Measurements from ENCODE around the gene PXMP4. TPM values are rescaled to one million over a fixed set of nuclear protein-coding genes. Genes with fewer than 3 reads are reported as not detected.

PXMP4 gene
- total and polyA plus RNA-seq, 9 of the 15 experiments (the other 6 are each of a cell fraction or from before 2014, with no cell fraction given): 4.8 to 29.1 (median 6.8) TPM

GRCh38 chr20:33658929-33659328 is 61.2 kb downstream of the PXMP4 start:
- no peak overlapping the region for H3K4me2 ChIP-seq (ENCODE audit: insufficient read depth, low read length)
- H2AFZ ChIP-seq (ENCODE audit: low read depth, low read length): no peak overlapping the region
- WGBS (ENCODE audit: insufficient coverage, low coverage, missing lambda C conversion rate): 94% methylated on average over 3 of the region's 4 CpGs
- H4K20me1 ChIP-seq (replicated peaks; ENCODE audit: control insufficient read depth, insufficient read depth, low read length): peaks cover 15% of the 10 kb centered on the region; the same call in 1 of the 2 replicates
- peaks cover 18% of the 10 kb centered on the region for H3K79me2 ChIP-seq (ENCODE audit: control insufficient read depth, insufficient read depth, low read length)
- H3K27ac ChIP-seq (ENCODE audit: extremely low read depth, low read depth, low read length): no peak overlapping the region
- in situ Hi-C loops (cut with MboI): loop anchor here (10.0 kb wide), 1 partner anchor 244 kb away; no protein-coding TSS in a partner anchor
- no TSS peak for BruUV-seq (replicated peaks)
- H3K9me3 ChIP-seq (replicated peaks; ENCODE audit: control insufficient read depth, insufficient read depth, low read depth, low read length): no peaks in the 10 kb centered on the region
- intact Hi-C loops (cut with micrococcal nuclease): no loop called here
- no peak overlapping the region for H3K4me3 ChIP-seq
- FAIRE-seq (no peak), ATAC-seq (no peak), DNase-seq (ENCODE audit: extremely low read depth in 1 of 4, low spot score in 3 of 4) (no peak)
- no peaks in the 10 kb centered on the region for H3K27me3 ChIP-seq (ENCODE audit: control insufficient read depth in 2 of 2, insufficient read depth in 2 of 2, low read length in 2 of 2)
- no peaks in the 10 kb centered on the region for H3K9me1 ChIP-seq (ENCODE audit: control insufficient read depth, insufficient read depth, low read length)
- ChIA-PET POLR2A (no interaction called here), CTCF (ENCODE audit: low intra/inter-chr PET ratio) (no interaction called here)
- H3K4me1 ChIP-seq (replicated peaks in 1 of 2; ENCODE audit: control insufficient read depth in 2 of 2, insufficient read depth in 2 of 2, low read length in 2 of 2): peaks cover 10 to 51% of the 10 kb centered on the region in 2 experiments; a peak in 4 of 5 replicates
- TF ChIP-seq NFYB (IDR thresholded peaks at IDR 0.05; ENCODE audit: extremely low read depth, insufficient read length): no peak
- 0 out of 2 replicates have a peak, but pooled peaks have one; percentile 21 for TF ChIP-seq RBFOX2 (IDR thresholded peaks at IDR 0.05; ENCODE audit: low read depth, low read length)
- 0 out of 4 replicates have a peak overlapping the region, but pooled peaks of 1 of the 2 experiments have one; percentile 7 for H3K9ac ChIP-seq (ENCODE audit: insufficient read depth in 1 of 2, low read depth in 2 of 2, low read length in 2 of 2)
- H3K36me3 ChIP-seq (ENCODE audit: control insufficient read depth, insufficient read depth, low read length): peaks cover 55% of the 10 kb centered on the region; the same call in 2 of the 3 replicates

- intact Hi-C loops (cut with micrococcal nuclease) (no loop called here), in situ Hi-C loops (cut with MboI) (loop anchor here (10.0 kb wide), 1 partner anchor 244 kb away; no protein-coding TSS in a partner anchor)
- Histone ChIP-seq H3K27ac (ENCODE audit: extremely low read depth, low read depth, low read length) (no peak overlapping the region), H3K9ac (ENCODE audit: insufficient read depth in 1 of 2, low read depth in 2 of 2, low read length in 2 of 2) (0 out of 4 replicates have a peak overlapping the region, but pooled peaks of 1 of the 2 experiments have one; percentile 18), H4K20me1 (replicated peaks; ENCODE audit: control insufficient read depth, insufficient read depth, low read length) (peaks cover 19% of the 10 kb centered on the region; the same call in 1 of the 2 replicates), H3K9me1 (ENCODE audit: control insufficient read depth, insufficient read depth, low read length) (no peaks in the 10 kb centered on the region), H2AFZ (ENCODE audit: low read depth, low read length) (no peak overlapping the region), H3K4me2 (ENCODE audit: insufficient read depth, low read length) (no peak overlapping the region), H3K4me1 (replicated peaks in 1 of 2; ENCODE audit: control insufficient read depth in 2 of 2, insufficient read depth in 2 of 2, low read length in 2 of 2) (peaks cover 9 to 48% of the 10 kb centered on the region in 2 experiments; a peak in 3 of 5 replicates), H3K9me3 (replicated peaks; ENCODE audit: control insufficient read depth, insufficient read depth, low read depth, low read length) (no peaks in the 10 kb centered on the region), H3K4me3 (no peak overlapping the region), H3K36me3 (ENCODE audit: control insufficient read depth, insufficient read depth, low read length) (peaks cover 55% of the 10 kb centered on the region; the same call in 2 of the 3 replicates), H3K27me3 (ENCODE audit: control insufficient read depth in 2 of 2, insufficient read depth in 2 of 2, low read length in 2 of 2) (no peaks in the 10 kb centered on the region), H3K79me2 (ENCODE audit: control insufficient read depth, insufficient read depth, low read length) (peaks cover 18% of the 10 kb centered on the region)
- FAIRE-seq: no peak
- 97% methylated on average over 8 of the region's 8 CpGs for WGBS (ENCODE audit: insufficient coverage, low coverage, missing lambda C conversion rate)
- ChIA-PET CTCF (ENCODE audit: low intra/inter-chr PET ratio) (no interaction called here), POLR2A (no interaction called here)
- no peak for DNase-seq (ENCODE audit: extremely low read depth in 1 of 4, low spot score in 3 of 4)
- TF ChIP-seq PRMT5 (CRISPR knock-in tag; IDR thresholded peaks at IDR 0.05): no peak
- no peak for TF ChIP-seq MEIS2 (IDR thresholded peaks at IDR 0.05; ENCODE audit: partially characterized antibody)
- TF ChIP-seq CEBPB (tag; IDR thresholded peaks at IDR 0.05): no peak
- TF ChIP-seq MYC (IDR thresholded peaks at IDR 0.05; ENCODE audit: low read depth, low read length): no peak
- no peak for TF ChIP-seq MYC (CRISPR knock-in tag; IDR thresholded peaks at IDR 0.05; ENCODE audit: borderline replicate concordance, low read depth)
- no peak for TF ChIP-seq SMARCC2 (IDR thresholded peaks at IDR 0.05; ENCODE audit: low read depth)
- no peak for TF ChIP-seq CBFB (CRISPR knock-in tag; IDR thresholded peaks at IDR 0.05)
- TF ChIP-seq ZNF41 (CRISPR knock-in tag; conservative IDR thresholded peaks at IDR 0.05): no peak
- no TSS peak for BruUV-seq (replicated peaks)
- ATAC-seq: no peak
Measured at GRCh38 chr20:33658510-33658909, 61.6 kb downstream of the PXMP4 start.
